Neural cell (in vitro differentiated cells): Measurements from ENCODE around the gene COQ10A.

Source experiments
- EP300 ChIP-seq: fragments of 450-650 bp; conservative IDR thresholded peaks from 2 replicates; pipeline ENCODE4 v1.6.1; 2014; ENCODE audit warnings: antibody characterized with exemption, mild to moderate bottlenecking, moderate library complexity; ENCODE audit not compliant: poor library complexity, severe bottlenecking
- MXI1 ChIP-seq: fragments of 450-650 bp; conservative IDR thresholded peaks from 2 replicates; pipeline ENCODE4 v1.6.1; 2014; ENCODE audit warnings: antibody characterized with exemption, mild to moderate bottlenecking; ENCODE audit not compliant: poor library complexity, severe bottlenecking
- POLR2AphosphoS5 ChIP-seq: IDR thresholded peaks from 2 replicates; pipeline ENCODE4 v1.6.1; 2012
- SMC3 ChIP-seq: fragments of 450-650 bp; conservative IDR thresholded peaks from 2 replicates; pipeline ENCODE4 v1.6.1; 2014; ENCODE audit warnings: antibody characterized with exemption, mild to moderate bottlenecking, moderate library complexity; ENCODE audit not compliant: poor library complexity
- TF ChIP-seq, protein P1 (sequence below): fragments of 450-650 bp; IDR thresholded peaks from 2 replicates; pipeline ENCODE4 v1.5.1; 2014; ENCODE audit warnings: antibody characterized with exemption, mild to moderate bottlenecking, moderate library complexity; ENCODE audit not compliant: poor library complexity, severe bottlenecking

DNA sequence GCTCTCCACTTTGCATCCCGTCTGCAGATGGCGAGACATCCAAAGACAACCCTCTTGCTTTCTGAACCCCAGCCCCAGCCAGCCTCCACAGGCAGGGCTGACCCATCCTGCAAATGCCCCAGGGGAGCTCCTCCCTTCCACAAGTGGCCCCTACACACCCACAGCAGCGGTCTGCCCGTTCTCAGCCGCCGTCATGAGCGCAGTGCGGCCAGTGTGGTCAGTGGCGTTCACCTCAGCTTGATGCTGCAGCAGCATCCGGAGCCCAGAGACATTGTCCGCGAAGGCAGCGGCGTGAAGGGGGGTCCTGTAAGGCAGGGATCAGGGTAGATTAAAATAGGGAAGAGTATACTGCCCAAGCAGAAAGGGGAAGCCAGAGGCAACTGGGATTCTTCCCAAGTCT, 22.2 kb upstream of the COQ10A start:
- TF ChIP-seq, protein P1, sequence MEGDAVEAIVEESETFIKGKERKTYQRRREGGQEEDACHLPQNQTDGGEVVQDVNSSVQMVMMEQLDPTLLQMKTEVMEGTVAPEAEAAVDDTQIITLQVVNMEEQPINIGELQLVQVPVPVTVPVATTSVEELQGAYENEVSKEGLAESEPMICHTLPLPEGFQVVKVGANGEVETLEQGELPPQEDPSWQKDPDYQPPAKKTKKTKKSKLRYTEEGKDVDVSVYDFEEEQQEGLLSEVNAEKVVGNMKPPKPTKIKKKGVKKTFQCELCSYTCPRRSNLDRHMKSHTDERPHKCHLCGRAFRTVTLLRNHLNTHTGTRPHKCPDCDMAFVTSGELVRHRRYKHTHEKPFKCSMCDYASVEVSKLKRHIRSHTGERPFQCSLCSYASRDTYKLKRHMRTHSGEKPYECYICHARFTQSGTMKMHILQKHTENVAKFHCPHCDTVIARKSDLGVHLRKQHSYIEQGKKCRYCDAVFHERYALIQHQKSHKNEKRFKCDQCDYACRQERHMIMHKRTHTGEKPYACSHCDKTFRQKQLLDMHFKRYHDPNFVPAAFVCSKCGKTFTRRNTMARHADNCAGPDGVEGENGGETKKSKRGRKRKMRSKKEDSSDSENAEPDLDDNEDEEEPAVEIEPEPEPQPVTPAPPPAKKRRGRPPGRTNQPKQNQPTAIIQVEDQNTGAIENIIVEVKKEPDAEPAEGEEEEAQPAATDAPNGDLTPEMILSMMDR: no peak
- TF ChIP-seq EP300 (no peak), SMC3 (no peak), POLR2AphosphoS5 (no peak), MXI1 (no peak)
